GM21619 (cell line): ENCODE results near the gene GUSB.

Source experiments
- ATAC-seq: cut with Tn5 transposase; IDR thresholded peaks from one replicate; pipeline ENCODE4 v1.9.1; 2021; ENCODE audit not compliant: unreplicated experiment

Gene GUSB

GRCh38 chr7:65931685-65932084 is 50.3 kb downstream of the GUSB start:
- ATAC-seq, result no peak

GRCh38 chr7:65927489-65928448 is 54.2 kb downstream of the GUSB start:
- ATAC-seq, result no peak

DNA sequence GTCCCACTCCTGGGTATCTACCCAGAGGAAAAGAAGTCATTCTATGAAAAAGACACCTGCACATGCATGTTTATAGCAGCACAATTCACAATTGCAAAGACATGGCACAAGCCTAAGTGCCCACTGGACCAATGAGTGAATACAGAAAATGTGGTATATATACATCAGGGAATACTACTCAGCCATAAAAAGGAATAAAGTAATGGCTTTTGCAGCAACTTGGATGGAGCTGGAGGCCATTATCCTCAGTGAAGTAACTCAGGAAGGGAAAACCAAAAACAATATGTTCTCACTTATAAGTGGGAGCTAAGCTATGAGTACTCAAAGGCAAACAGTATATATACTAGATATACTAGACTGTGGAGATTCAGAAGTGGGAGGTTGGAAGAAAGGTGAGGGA is 55.4 kb downstream of the GUSB start:
- ATAC-seq, result no peak

- no peak for ATAC-seq
Measured at GRCh38 chr7:65925040-65925439, 57.0 kb downstream of the GUSB start.

DNA sequence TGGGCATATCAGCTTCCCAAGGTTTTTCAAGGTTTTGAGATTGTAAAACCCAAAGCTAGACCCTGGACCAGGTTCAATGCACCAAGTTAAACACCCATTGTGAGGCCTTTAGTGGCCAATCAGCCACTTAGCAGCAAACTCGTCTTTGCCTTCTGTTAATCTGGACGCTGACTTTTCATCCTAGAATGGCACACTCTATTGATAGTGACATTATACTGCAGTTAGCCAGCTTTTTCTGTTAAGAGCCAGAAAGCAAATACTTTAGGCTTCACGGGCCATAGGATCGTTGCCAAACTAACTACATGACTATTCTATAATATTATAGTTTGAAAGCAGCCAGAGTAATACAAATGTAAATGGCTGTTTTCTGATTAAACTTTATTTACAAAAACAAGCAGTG is 57.8 kb downstream of the GUSB start:
- ATAC-seq, result no peak

GRCh38 chr7:65923316-65923715 is 58.7 kb downstream of the GUSB start:
- ATAC-seq, result no peak

DNA sequence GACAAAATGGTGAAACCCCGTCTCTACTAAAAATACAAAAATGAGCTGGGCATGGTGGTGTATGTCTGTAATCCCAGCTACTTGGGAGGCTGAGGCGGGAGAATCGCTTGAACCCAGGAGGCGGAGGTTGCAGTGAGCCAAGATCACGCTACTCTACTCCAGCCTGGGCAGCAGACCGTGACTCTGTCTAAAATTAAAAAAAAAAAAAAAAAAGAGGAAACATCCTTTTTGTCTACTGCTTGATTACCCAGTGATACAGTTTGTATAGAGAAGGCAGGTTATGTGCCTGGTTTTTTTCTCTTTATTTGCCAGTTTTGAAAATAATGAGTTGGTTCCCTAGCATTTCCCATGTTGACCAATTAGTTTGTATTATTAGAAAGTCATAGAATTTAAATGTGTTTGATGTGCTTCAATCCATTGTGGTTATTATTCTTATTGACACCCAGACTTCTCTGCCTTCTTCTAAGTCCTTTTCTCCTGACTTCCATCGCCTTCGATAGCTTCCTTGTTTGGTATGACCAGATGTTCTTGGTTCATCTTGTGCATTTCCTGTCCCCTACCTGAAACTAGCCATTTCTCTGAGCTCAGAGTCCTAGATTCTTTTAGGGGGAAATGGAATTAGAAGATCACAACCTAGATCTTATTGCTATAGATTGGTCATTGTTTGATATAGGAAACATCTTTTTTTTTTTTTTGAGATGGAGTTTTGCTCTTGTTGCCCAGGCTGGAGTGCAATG is 65.9 kb downstream of the GUSB start:
- peak; percentile 58 for ATAC-seq

GRCh38 chr7:65912237-65912636 is 69.8 kb downstream of the GUSB start:
- ATAC-seq, result no peak
